ENCODE data around the gene KIF22. TPM values are rescaled to one million over a fixed set of nuclear protein-coding genes. Genes with fewer than 3 reads are reported as not detected.

KIF22 gene
- polyA plus RNA-seq, 2 of the 4 experiments (the other 2 are of a cell fraction) = 64.3 to 73.7 TPM

DNA sequence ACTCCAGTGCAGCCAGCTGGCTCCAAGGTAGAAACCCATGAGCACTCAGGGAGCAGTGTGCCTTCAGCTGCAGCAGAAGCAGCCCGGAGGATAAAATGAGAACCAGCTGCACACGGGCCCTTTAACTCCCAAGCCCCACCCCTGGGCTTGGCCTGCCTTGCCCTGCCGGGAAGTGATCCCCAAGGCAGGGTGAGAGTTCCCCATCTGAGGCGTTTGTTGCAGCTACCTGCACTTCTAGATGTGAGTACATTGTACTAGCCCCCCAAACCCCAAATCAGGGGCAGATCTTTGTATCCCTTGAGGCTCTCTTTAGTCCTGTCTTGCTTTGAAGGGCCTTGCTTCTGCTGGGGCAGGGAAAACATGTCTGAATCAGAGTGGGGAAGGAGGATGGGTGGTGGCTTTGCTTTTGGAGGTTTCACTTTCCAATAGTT, 29.7 kb downstream of the KIF22 start, which contains the start of gene MVP:
TSS of gene MVP (plus strand) at position 192 of the 431 bp plus-strand sequence. CDS start 10,088 bp downstream, outside the sequence.
- FAIRE-seq (no peak), DNase-seq (ENCODE audit: low read depth in 1 of 2, low spot score in 1 of 2) (peak; percentile 56 to 74), ATAC-seq (peak; percentile 44 to 56; a peak in 5 of 6 replicates)
- WGBS (ENCODE audit: missing lambda C conversion rate) = 3% methylated on average over 4 of the region's 4 CpGs
- 0 out of 2 replicates have a peak, but pooled peaks have one; percentile 25 for TF ChIP-seq GATA3 (IDR thresholded peaks at IDR 0.05; ENCODE audit: borderline replicate concordance)
- TF ChIP-seq, protein P1, sequence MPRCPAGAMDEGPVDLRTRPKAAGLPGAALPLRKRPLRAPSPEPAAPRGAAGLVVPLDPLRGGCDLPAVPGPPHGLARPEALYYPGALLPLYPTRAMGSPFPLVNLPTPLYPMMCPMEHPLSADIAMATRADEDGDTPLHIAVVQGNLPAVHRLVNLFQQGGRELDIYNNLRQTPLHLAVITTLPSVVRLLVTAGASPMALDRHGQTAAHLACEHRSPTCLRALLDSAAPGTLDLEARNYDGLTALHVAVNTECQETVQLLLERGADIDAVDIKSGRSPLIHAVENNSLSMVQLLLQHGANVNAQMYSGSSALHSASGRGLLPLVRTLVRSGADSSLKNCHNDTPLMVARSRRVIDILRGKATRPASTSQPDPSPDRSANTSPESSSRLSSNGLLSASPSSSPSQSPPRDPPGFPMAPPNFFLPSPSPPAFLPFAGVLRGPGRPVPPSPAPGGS (IDR thresholded peaks at IDR 0.05) = 0 out of 3 replicates have a peak, but pooled peaks have one; percentile 37
- TF ChIP-seq, protein P2, sequence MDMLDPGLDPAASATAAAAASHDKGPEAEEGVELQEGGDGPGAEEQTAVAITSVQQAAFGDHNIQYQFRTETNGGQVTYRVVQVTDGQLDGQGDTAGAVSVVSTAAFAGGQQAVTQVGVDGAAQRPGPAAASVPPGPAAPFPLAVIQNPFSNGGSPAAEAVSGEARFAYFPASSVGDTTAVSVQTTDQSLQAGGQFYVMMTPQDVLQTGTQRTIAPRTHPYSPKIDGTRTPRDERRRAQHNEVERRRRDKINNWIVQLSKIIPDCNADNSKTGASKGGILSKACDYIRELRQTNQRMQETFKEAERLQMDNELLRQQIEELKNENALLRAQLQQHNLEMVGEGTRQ (IDR thresholded peaks at IDR 0.05) = no peak
- TF ChIP-seq ESRRA (IDR thresholded peaks at IDR 0.05; ENCODE audit: borderline replicate concordance, low read length) = no peak
- TF ChIP-seq, protein P3, sequence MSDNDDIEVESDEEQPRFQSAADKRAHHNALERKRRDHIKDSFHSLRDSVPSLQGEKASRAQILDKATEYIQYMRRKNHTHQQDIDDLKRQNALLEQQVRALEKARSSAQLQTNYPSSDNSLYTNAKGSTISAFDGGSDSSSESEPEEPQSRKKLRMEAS (IDR thresholded peaks at IDR 0.05) = peak; percentile 20; the same call in 1 of the 2 replicates
- TF ChIP-seq PHF8 (IDR thresholded peaks at IDR 0.05; ENCODE audit: borderline replicate concordance, low read depth) = 0 out of 2 replicates have a peak, but pooled peaks have one; percentile 18
- TF ChIP-seq JUN (IDR thresholded peaks at IDR 0.05) = peak; percentile 45 to 52; a peak in 4 of 5 replicates
- H3K4me2 ChIP-seq = peak within 1 kb of the TSS; percentile 99
- H3K4me3 ChIP-seq = peak within 1 kb of the TSS; percentile 61
- H3K9me3 ChIP-seq = no peaks in the 10 kb centered on the region
- H3K4me1 ChIP-seq = peaks cover 63% of the 10 kb centered on the region
- peak within 1 kb of the TSS; percentile 92 to 93 for H3K27ac ChIP-seq
- CTCF ChIA-PET = interaction anchor here (0.6 to 24.4 kb wide), 26 partner anchors 9 to 258 kb away, joined by 3 to 568 read pairs (median 4); partner anchors contain the start of genes ASPHD1, CDIPT, MAZ and SEZ6L2
- POLR2A ChIA-PET = interaction anchor here (1.3 to 2.5 kb wide), 5 partner anchors 13 to 153 kb away, joined by 3 to 9 read pairs (median 5); partner anchors contain the start of genes KCTD13, MAZ, SEZ6L2 and TAOK2

DNA sequence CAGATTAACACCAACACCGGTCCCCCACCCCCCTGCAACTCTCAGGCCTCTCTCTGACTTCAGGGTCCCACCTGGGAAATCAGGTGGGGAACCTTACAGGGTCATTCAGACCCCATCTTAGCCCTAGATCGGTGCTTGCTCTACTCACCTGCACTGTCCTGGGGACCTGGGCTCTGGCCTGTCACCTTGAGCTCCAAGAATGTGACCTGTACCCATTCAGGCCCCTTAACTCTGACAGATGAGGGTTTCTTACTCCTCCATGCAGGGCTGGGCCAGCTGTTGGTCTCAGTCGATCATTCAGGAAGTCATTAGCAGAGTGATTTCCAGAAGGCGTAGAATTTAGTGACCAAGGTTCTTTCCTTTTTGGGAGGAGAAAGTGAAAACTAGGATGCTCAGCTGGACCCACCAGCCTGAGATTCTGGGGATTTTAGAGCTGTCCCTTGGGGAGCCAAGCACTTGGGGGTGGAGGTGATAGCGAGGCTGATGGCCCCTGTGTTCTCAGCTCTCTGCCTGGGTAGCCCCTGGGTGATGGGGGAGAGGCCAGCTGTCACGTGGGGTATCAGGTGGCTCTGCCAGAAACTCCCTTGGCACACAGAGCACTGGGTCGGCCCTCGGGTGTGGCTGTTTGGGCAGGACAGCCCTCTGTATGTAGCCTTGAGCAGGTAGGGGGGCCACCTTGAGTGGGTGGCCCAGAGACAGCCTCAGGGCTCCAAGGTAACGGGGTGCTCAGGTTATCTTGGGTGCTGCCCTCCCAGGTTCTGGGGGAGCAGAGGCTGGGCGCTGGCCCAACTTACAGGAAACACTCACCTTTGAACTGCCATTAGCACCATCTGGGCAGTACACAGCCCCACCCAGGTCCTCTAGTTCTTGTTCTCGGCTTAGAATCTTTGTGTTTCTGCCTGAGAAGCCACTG, 30.4 kb downstream of the KIF22 start:
- no peaks in the 10 kb centered on the region for H3K9me3 ChIP-seq
- WGBS (ENCODE audit: missing lambda C conversion rate) = 2% methylated on average over 11 of the region's 11 CpGs
- peak overlapping the region; percentile 92 to 93 for H3K27ac ChIP-seq
- TF ChIP-seq NR3C1 (IDR thresholded peaks at IDR 0.05) (no peak), MAZ (IDR thresholded peaks at IDR 0.05; ENCODE audit: borderline replicate concordance, low read depth, low read length) (no peak), RARB (CRISPR knock-in tag; IDR thresholded peaks at IDR 0.05) (no peak), KDM1A (IDR thresholded peaks at IDR 0.05; ENCODE audit: low read depth) (no peak), CEBPB (IDR thresholded peaks at IDR 0.05) (no peak), MAFK (IDR thresholded peaks at IDR 0.05; ENCODE audit: partially characterized antibody) (no peak), RNF2 (IDR thresholded peaks at IDR 0.05; ENCODE audit: borderline replicate concordance, low read depth) (no peak), POLR2A (IDR thresholded peaks at IDR 0.05; ENCODE audit: low read length) (peak; percentile 12), KDM5A (IDR thresholded peaks at IDR 0.05) (no peak), HDAC2 (IDR thresholded peaks at IDR 0.05) (no peak)
- TF ChIP-seq, protein P4, sequence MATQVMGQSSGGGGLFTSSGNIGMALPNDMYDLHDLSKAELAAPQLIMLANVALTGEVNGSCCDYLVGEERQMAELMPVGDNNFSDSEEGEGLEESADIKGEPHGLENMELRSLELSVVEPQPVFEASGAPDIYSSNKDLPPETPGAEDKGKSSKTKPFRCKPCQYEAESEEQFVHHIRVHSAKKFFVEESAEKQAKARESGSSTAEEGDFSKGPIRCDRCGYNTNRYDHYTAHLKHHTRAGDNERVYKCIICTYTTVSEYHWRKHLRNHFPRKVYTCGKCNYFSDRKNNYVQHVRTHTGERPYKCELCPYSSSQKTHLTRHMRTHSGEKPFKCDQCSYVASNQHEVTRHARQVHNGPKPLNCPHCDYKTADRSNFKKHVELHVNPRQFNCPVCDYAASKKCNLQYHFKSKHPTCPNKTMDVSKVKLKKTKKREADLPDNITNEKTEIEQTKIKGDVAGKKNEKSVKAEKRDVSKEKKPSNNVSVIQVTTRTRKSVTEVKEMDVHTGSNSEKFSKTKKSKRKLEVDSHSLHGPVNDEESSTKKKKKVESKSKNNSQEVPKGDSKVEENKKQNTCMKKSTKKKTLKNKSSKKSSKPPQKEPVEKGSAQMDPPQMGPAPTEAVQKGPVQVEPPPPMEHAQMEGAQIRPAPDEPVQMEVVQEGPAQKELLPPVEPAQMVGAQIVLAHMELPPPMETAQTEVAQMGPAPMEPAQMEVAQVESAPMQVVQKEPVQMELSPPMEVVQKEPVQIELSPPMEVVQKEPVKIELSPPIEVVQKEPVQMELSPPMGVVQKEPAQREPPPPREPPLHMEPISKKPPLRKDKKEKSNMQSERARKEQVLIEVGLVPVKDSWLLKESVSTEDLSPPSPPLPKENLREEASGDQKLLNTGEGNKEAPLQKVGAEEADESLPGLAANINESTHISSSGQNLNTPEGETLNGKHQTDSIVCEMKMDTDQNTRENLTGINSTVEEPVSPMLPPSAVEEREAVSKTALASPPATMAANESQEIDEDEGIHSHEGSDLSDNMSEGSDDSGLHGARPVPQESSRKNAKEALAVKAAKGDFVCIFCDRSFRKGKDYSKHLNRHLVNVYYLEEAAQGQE (IDR thresholded peaks at IDR 0.05) = no peak
- TF ChIP-seq, protein P2 (IDR thresholded peaks at IDR 0.05) = peak; percentile 94
- TF ChIP-seq, protein P3 (IDR thresholded peaks at IDR 0.05) = peak; percentile 28; the same call in 1 of the 2 replicates
- TF ChIP-seq, protein P5, sequence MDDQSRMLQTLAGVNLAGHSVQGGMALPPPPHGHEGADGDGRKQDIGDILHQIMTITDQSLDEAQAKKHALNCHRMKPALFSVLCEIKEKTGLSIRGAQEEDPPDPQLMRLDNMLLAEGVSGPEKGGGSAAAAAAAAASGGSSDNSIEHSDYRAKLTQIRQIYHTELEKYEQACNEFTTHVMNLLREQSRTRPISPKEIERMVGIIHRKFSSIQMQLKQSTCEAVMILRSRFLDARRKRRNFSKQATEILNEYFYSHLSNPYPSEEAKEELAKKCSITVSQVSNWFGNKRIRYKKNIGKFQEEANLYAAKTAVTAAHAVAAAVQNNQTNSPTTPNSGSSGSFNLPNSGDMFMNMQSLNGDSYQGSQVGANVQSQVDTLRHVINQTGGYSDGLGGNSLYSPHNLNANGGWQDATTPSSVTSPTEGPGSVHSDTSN (IDR thresholded peaks at IDR 0.05) = no peak; the same call in 1 of the 2 replicates
- FAIRE-seq = no peak
- POLR2A ChIA-PET = interaction anchor here (1.3 to 2.5 kb wide), 4 partner anchors 14 to 152 kb away, joined by 3 to 9 read pairs (median 6); partner anchors contain the start of genes MAZ, SEZ6L2 and TAOK2
- peak; percentile 26 to 33; a peak in 5 of 6 replicates for ATAC-seq
- H3K4me2 ChIP-seq = peak overlapping the region; percentile 99
- peak; percentile 59 to 77 for DNase-seq (ENCODE audit: low read depth in 1 of 2, low spot score in 1 of 2)
- CTCF ChIA-PET = interaction anchor here (0.8 to 24.4 kb wide), 18 partner anchors 9 to 211 kb away, joined by 3 to 568 read pairs (median 4); partner anchors contain the start of genes CDIPT, MAZ and TLCD3B
- peak overlapping the region; percentile 61 for H3K4me3 ChIP-seq
- peaks cover 69% of the 10 kb centered on the region for H3K4me1 ChIP-seq
